ENCODE measurements around the gene CERS6. TPM values are rescaled to one million over a fixed set of nuclear protein-coding genes. Genes with fewer than 3 reads are reported as not detected.

The CERS6 gene
- total RNA-seq, 1 donor: 16.0 TPM

GRCh38 chr2:168700615-168701245 lies 244.7 kb downstream of the CERS6 start:
- TF ChIP-seq CTCF (IDR thresholded peaks at IDR 0.05; ENCODE audit: insufficient read depth, low read depth, low read length): no peak
- DNase-seq (ENCODE audit: low read depth): no peak
- H3K4me3 ChIP-seq (ENCODE audit: low read depth, low read length): no peak overlapping the region

GRCh38 chr2:168702579-168702978 lies 246.5 kb downstream of the CERS6 start:
- no peak for TF ChIP-seq CTCF (IDR thresholded peaks at IDR 0.05; ENCODE audit: insufficient read depth, low read depth, low read length)
- no peak for DNase-seq (ENCODE audit: low read depth)

GRCh38 chr2:168703926-168704325 lies 247.9 kb downstream of the CERS6 start:
- TF ChIP-seq CTCF (IDR thresholded peaks at IDR 0.05; ENCODE audit: insufficient read depth, low read depth, low read length): no peak
- DNase-seq (ENCODE audit: low read depth): no peak

More at GRCh38 chr2:168702579-168702978, 246.5 kb downstream of the CERS6 start:
- H3K4me3 ChIP-seq (ENCODE audit: low read depth, low read length): no peak overlapping the region

GRCh38 chr2:168705534-168706470 lies 249.7 kb downstream of the CERS6 start:
- no peak overlapping the region for H3K4me3 ChIP-seq (ENCODE audit: low read depth, low read length)
- TF ChIP-seq CTCF (IDR thresholded peaks at IDR 0.05; ENCODE audit: insufficient read depth, low read depth, low read length): peak; percentile 41
- peak; percentile 53 for DNase-seq (ENCODE audit: low read depth)

More at GRCh38 chr2:168703926-168704325, 247.9 kb downstream of the CERS6 start:
- no peak overlapping the region for H3K4me3 ChIP-seq (ENCODE audit: low read depth, low read length)

- no peak overlapping the region for H3K4me3 ChIP-seq (ENCODE audit: low read depth, low read length)
- DNase-seq (ENCODE audit: low read depth): no peak
- TF ChIP-seq CTCF (IDR thresholded peaks at IDR 0.05; ENCODE audit: insufficient read depth, low read depth, low read length): no peak
Observed at GRCh38 chr2:168706806-168707205, 250.7 kb downstream of the CERS6 start.

- H3K4me3 ChIP-seq (ENCODE audit: low read depth, low read length): no peak overlapping the region
- DNase-seq (ENCODE audit: low read depth): no peak
- TF ChIP-seq CTCF (IDR thresholded peaks at IDR 0.05; ENCODE audit: insufficient read depth, low read depth, low read length): no peak
Observed at GRCh38 chr2:168708080-168708479, 252.0 kb downstream of the CERS6 start.
